Measurements from ENCODE around the gene ELMO2.

DNA sequence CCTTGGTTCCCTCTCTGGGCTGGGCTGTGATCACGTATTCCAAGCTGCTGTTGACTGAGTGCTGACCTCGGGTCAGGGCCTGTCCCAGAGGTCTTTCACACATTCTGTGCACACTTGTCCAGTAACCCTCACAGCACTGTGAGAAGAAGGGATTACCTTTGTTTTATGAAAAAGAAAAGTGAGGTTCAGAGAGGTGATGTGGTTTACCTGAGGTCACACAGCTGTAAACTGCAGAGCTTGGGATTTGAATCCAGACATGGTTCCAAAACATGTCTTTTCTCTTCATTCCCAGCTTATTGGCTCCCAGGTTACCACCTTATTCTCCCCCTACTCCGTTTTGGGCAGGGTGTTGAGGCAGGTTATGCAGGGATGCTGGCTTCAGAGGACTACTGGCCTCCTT lies 69.7 kb downstream of the ELMO2 start:
- TF ChIP-seq POLR2AphosphoS5 (IDR thresholded peaks at IDR 0.05) (no peak), POLR2A (IDR thresholded peaks at IDR 0.05) (no peak)
- TF ChIP-seq, protein P1, sequence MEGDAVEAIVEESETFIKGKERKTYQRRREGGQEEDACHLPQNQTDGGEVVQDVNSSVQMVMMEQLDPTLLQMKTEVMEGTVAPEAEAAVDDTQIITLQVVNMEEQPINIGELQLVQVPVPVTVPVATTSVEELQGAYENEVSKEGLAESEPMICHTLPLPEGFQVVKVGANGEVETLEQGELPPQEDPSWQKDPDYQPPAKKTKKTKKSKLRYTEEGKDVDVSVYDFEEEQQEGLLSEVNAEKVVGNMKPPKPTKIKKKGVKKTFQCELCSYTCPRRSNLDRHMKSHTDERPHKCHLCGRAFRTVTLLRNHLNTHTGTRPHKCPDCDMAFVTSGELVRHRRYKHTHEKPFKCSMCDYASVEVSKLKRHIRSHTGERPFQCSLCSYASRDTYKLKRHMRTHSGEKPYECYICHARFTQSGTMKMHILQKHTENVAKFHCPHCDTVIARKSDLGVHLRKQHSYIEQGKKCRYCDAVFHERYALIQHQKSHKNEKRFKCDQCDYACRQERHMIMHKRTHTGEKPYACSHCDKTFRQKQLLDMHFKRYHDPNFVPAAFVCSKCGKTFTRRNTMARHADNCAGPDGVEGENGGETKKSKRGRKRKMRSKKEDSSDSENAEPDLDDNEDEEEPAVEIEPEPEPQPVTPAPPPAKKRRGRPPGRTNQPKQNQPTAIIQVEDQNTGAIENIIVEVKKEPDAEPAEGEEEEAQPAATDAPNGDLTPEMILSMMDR (IDR thresholded peaks at IDR 0.05): no peak
